ENCODE data around the gene ANKRD6. TPM values are rescaled to one million over a fixed set of nuclear protein-coding genes. Genes with fewer than 3 reads are reported as not detected.

The ANKRD6 gene
- total RNA-seq, 1 experiment from 2014 or later: 20.5 TPM

DNA sequence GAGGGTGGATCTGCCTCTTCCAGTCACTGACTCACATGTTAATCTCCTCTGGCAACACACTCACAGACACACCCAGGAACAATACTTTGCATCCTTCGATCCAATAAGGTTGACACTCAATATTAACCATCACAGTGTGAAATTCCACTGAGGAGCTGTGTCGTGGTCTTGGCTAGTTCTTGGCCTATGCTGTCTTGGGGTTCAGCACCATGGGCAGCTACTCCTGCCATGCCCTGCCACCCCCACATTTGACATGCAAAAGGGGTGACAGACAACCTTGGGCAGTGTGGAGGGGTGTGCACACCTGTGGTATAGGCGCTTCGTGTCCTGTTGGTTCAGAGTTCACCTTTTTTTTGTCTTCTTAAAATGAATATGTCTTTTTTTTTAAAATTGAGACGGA, 25.8 kb downstream of the ANKRD6 start:
- H3K9me3 Mint-ChIP-seq (ENCODE audit: unreplicated experiment): no peaks in the 10 kb centered on the region
- H3K36me3 Mint-ChIP-seq (ENCODE audit: insufficient read depth, unreplicated experiment): no peaks in the 10 kb centered on the region
- peaks cover 6% of the 10 kb centered on the region for H3K4me1 Mint-ChIP-seq (ENCODE audit: low read depth, unreplicated experiment)
- H3K27me3 ChIP-seq (replicated peaks; ENCODE audit: control insufficient read depth, insufficient read depth, low read length): no peaks in the 10 kb centered on the region
- ChIA-PET CTCF (interaction anchor here (0.7 kb wide), 1 partner anchor 108 kb away, joined by 3 read pairs; no protein-coding TSS in a partner anchor), POLR2A (no interaction called here)
- H3K9me3 ChIP-seq: no peaks in the 10 kb centered on the region
- TF ChIP-seq, protein P1, sequence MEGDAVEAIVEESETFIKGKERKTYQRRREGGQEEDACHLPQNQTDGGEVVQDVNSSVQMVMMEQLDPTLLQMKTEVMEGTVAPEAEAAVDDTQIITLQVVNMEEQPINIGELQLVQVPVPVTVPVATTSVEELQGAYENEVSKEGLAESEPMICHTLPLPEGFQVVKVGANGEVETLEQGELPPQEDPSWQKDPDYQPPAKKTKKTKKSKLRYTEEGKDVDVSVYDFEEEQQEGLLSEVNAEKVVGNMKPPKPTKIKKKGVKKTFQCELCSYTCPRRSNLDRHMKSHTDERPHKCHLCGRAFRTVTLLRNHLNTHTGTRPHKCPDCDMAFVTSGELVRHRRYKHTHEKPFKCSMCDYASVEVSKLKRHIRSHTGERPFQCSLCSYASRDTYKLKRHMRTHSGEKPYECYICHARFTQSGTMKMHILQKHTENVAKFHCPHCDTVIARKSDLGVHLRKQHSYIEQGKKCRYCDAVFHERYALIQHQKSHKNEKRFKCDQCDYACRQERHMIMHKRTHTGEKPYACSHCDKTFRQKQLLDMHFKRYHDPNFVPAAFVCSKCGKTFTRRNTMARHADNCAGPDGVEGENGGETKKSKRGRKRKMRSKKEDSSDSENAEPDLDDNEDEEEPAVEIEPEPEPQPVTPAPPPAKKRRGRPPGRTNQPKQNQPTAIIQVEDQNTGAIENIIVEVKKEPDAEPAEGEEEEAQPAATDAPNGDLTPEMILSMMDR (IDR thresholded peaks at IDR 0.05; ENCODE audit: insufficient read depth in 1 of 2, low read depth in 1 of 2, low read length in 1 of 2, severe bottlenecking in 1 of 2, unreplicated experiment in 1 of 2): no peak
- no peak overlapping the region for H3K4me3 ChIP-seq (ENCODE audit: low read depth, low read length)
- H3K27ac Mint-ChIP-seq (ENCODE audit: unreplicated experiment): no peak overlapping the region
- 0 out of 2 replicates have a peak, but pooled peaks cover 3% of the 10 kb centered on the region for H3K4me1 ChIP-seq
- H3K4me3 Mint-ChIP-seq (ENCODE audit: unreplicated experiment): no peak overlapping the region
- BruUV-seq (replicated peaks): no TSS peak
- intact Hi-C loops (cut with micrococcal nuclease; ENCODE audit: unreplicated experiment): no loop called here
- no peak for DNase-seq
- H3K27me3 Mint-ChIP-seq (ENCODE audit: insufficient read depth, unreplicated experiment): no peaks in the 10 kb centered on the region
- H3K36me3 ChIP-seq (ENCODE audit: control insufficient read depth, insufficient read depth, low read length): no peaks in the 10 kb centered on the region

DNA sequence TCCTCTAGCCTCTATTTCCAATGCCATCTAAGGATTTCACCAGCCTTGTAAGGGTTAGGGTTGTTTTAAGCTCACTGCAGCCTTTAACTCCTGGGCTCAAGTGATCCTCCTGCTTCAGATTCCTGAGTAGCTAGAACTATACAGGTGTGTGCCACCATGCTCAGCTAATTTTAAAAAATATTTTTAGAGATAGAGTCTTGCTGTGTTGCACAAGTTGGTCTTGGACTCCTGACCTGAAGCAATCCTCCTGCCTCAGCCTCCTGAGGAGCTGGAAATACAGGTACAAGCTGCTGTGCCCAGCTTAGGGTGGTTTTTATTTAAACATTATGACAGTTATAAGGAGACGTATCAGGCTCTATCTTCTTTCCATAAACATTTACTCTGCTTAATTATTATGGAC, 26.5 kb downstream of the ANKRD6 start:
- BruUV-seq (replicated peaks): no TSS peak
- ChIA-PET CTCF (no interaction called here), POLR2A (no interaction called here)
- Mint-ChIP-seq H3K4me3 (ENCODE audit: unreplicated experiment) (no peak overlapping the region), H3K36me3 (ENCODE audit: insufficient read depth, unreplicated experiment) (no peaks in the 10 kb centered on the region), H3K9me3 (ENCODE audit: unreplicated experiment) (no peaks in the 10 kb centered on the region), H3K27ac (ENCODE audit: unreplicated experiment) (no peak overlapping the region), H3K27me3 (ENCODE audit: insufficient read depth, unreplicated experiment) (no peaks in the 10 kb centered on the region), H3K4me1 (ENCODE audit: low read depth, unreplicated experiment) (peaks cover 6% of the 10 kb centered on the region)
- DNase-seq: no peak
- H3K9me3 ChIP-seq: no peaks in the 10 kb centered on the region
- no peaks in the 10 kb centered on the region for H3K4me1 ChIP-seq
- TF ChIP-seq, protein P1 (IDR thresholded peaks at IDR 0.05; ENCODE audit: insufficient read depth in 1 of 2, low read depth in 1 of 2, low read length in 1 of 2, severe bottlenecking in 1 of 2, unreplicated experiment in 1 of 2): no peak
- no peaks in the 10 kb centered on the region for H3K27me3 ChIP-seq (replicated peaks; ENCODE audit: control insufficient read depth, insufficient read depth, low read length)
- no peak overlapping the region for H3K4me3 ChIP-seq (ENCODE audit: low read depth, low read length)
- H3K36me3 ChIP-seq (ENCODE audit: control insufficient read depth, insufficient read depth, low read length): no peaks in the 10 kb centered on the region
- intact Hi-C loops (cut with micrococcal nuclease; ENCODE audit: unreplicated experiment): no loop called here

DNA sequence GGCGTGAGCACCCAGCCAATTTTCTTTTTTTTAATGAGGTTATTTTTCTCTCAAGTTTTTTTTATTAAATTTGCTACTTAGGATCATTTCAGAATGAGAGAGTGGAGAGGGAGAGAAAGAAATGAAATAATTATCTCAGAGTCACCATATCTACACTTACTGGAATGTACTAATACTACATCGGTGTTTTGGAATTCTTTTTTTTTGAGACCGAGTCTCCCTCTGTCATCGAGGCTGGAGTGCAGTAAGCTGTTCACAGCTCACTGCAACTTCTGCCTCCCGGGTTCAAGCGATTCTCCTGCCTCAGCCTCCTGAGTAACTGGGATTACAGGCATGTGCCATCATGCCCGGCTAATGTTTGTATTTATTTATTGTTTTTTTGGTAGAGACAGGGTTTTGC, 27.8 kb downstream of the ANKRD6 start:
- CTCF ChIA-PET: interaction anchor here (0.8 kb wide), 1 partner anchor 138 kb away, joined by 3 read pairs; no protein-coding TSS in a partner anchor

More for the DNA sequence above, 27.8 kb downstream of the ANKRD6 start:
- H3K9me3 ChIP-seq: no peaks in the 10 kb centered on the region
- H3K36me3 ChIP-seq (ENCODE audit: control insufficient read depth, insufficient read depth, low read length): no peaks in the 10 kb centered on the region
- no peak overlapping the region for H3K4me3 Mint-ChIP-seq (ENCODE audit: unreplicated experiment)
- no peak for DNase-seq
- H3K4me1 ChIP-seq: no peaks in the 10 kb centered on the region
- H3K36me3 Mint-ChIP-seq (ENCODE audit: insufficient read depth, unreplicated experiment): no peaks in the 10 kb centered on the region
- H3K4me3 ChIP-seq (ENCODE audit: low read depth, low read length): no peak overlapping the region
- H3K27me3 ChIP-seq (replicated peaks; ENCODE audit: control insufficient read depth, insufficient read depth, low read length): no peaks in the 10 kb centered on the region
- no TSS peak for BruUV-seq (replicated peaks)
- H3K4me1 Mint-ChIP-seq (ENCODE audit: low read depth, unreplicated experiment): peaks cover 6% of the 10 kb centered on the region
- POLR2A ChIA-PET: no interaction called here
- no peaks in the 10 kb centered on the region for H3K9me3 Mint-ChIP-seq (ENCODE audit: unreplicated experiment)
- no peaks in the 10 kb centered on the region for H3K27me3 Mint-ChIP-seq (ENCODE audit: insufficient read depth, unreplicated experiment)
- intact Hi-C loops (cut with micrococcal nuclease; ENCODE audit: unreplicated experiment): no loop called here
- H3K27ac Mint-ChIP-seq (ENCODE audit: unreplicated experiment): no peak overlapping the region
- TF ChIP-seq, protein P1 (IDR thresholded peaks at IDR 0.05; ENCODE audit: insufficient read depth in 1 of 2, low read depth in 1 of 2, low read length in 1 of 2, severe bottlenecking in 1 of 2, unreplicated experiment in 1 of 2): no peak

All from Caco-2 (cell line).